BLaER1 treated with 17β-estradiol and CSF1 and Interleukin-3, amounts not matched to agents 10 nM and 100 nM (cell line): ENCODE data around the gene SON.
"Not testable (repeated sequence)": the region's sequence is repeated elsewhere in the genome, so short reads cannot be mapped to it uniquely, and the experiment has no call there.

ENCODE experiments used
- H3K27ac ChIP-seq, 11 experiments: shearing (Covaris generic); formaldehyde crosslinking; 2 replicates each; pipeline ENCODE4 v1.8.1; 2022
- H3K27me3 ChIP-seq, 11 experiments: shearing (Covaris generic); formaldehyde crosslinking; 2 replicates each; pipeline ENCODE4 v1.8.1; 2022
- H3K36me3 ChIP-seq, 11 experiments: shearing (Covaris generic); formaldehyde crosslinking; 2 replicates each; pipeline ENCODE4 v1.8.1; 2022
- H3K4me1 ChIP-seq, 10 experiments: shearing (Covaris generic); formaldehyde crosslinking; 2 replicates each; pipeline ENCODE4 v1.8.1; 2022
- H3K4me2 ChIP-seq, 11 experiments: shearing (Covaris generic); formaldehyde crosslinking; 2 replicates each; pipeline ENCODE4 v1.8.1; 2022
- H3K4me3 ChIP-seq, 10 experiments: shearing (Covaris generic); formaldehyde crosslinking; 2 replicates each; pipeline ENCODE4 v1.8.1; 2022
- H3K9ac ChIP-seq, 11 experiments: shearing (Covaris generic); formaldehyde crosslinking; 2 replicates each; pipeline ENCODE4 v1.8.1; 2022
- H3K9me3 ChIP-seq, 11 experiments: shearing (Covaris generic); formaldehyde crosslinking; replicated peaks in 1 of 11; 2 replicates each; pipeline ENCODE4 v1.8.1; 2022
- H4K20me1 ChIP-seq, 11 experiments: shearing (Covaris generic); formaldehyde crosslinking; 2 replicates each; pipeline ENCODE4 v1.8.1; 2022
- Cebpa-rat ChIP-seq, 11 experiments: shearing (Covaris generic); IDR thresholded peaks; 2 replicates each; pipeline ENCODE4 v1.8.1; 2022

Gene SON

GRCh38 chr21:33542640-33543504 lies at the start of gene SON:
Gene SON (plus strand): TSS chr21:33543038. CDS start chr21:33543093, 55 bp downstream.
- TF ChIP-seq Cebpa-rat (IDR thresholded peaks at IDR 0.05) = no peak
- Histone ChIP-seq H3K27me3 (no peaks in the 10 kb centered on the region), H3K4me3 (peak within 1 kb of the TSS; percentile 73 to 90 (median 82)), H3K4me1 (peaks cover 20 to 44% (median 34%) of the 10 kb centered on the region in 10 experiments), H4K20me1 (peaks cover 46 to 48% (median 47%) of the 10 kb centered on the region in 11 experiments), H3K9ac (peak within 1 kb of the TSS; percentile 95 to 100 (median 98)), H3K4me2 (peak within 1 kb of the TSS; percentile 85 to 97 (median 94)), H3K9me3 (no peaks in the 10 kb centered on the region), H3K27ac (peak within 1 kb of the TSS; percentile 98 to 100 (median 99)), H3K36me3 (peaks cover 34 to 51% (median 36%) of the 10 kb centered on the region in 11 experiments)

- Histone ChIP-seq H3K36me3 (peaks cover 0 to 4% (median 0%) of the 10 kb centered on the region in 11 experiments; a peak in 1 of 22 replicates), H3K4me3 (no peak overlapping the region), H4K20me1 (no peaks in the 10 kb centered on the region), H3K27ac (no peak overlapping the region), H3K9me3 (no peaks in the 10 kb centered on the region), H3K27me3 (no peaks in the 10 kb centered on the region), H3K4me1 (peaks cover 12 to 21% (median 15%) of the 10 kb centered on the region in 10 experiments), H3K9ac (no peak overlapping the region), H3K4me2 (no peak overlapping the region)
- no peak for TF ChIP-seq Cebpa-rat (IDR thresholded peaks at IDR 0.05)
These were observed 49.1 kb upstream of the SON start for GRCh38 chr21:33493756-33494155.

- no peak for TF ChIP-seq Cebpa-rat (IDR thresholded peaks at IDR 0.05)
- H3K36me3 ChIP-seq = no peaks in the 10 kb centered on the region
- no peak overlapping the region for H3K4me3 ChIP-seq
- no peak overlapping the region for H3K9ac ChIP-seq
- no peaks in the 10 kb centered on the region for H3K27me3 ChIP-seq
- H3K27ac ChIP-seq = no peak overlapping the region
- H3K4me2 ChIP-seq = no peak overlapping the region
- H3K4me1 ChIP-seq = peaks cover 10 to 19% (median 13%) of the 10 kb centered on the region in 10 experiments
- H3K9me3 ChIP-seq = no peaks in the 10 kb centered on the region
- H4K20me1 ChIP-seq = no peaks in the 10 kb centered on the region
These were observed 47.1 kb upstream of the SON start for GRCh38 chr21:33495743-33496142.

GRCh38 chr21:33496345-33496744 lies 46.5 kb upstream of the SON start:
- no peak for TF ChIP-seq Cebpa-rat (IDR thresholded peaks at IDR 0.05)
- peaks cover 6 to 16% (median 10%) of the 10 kb centered on the region in 10 experiments for H3K4me1 ChIP-seq
- no peak overlapping the region for H3K4me3 ChIP-seq
- H3K27me3 ChIP-seq = no peaks in the 10 kb centered on the region
- H4K20me1 ChIP-seq = no peaks in the 10 kb centered on the region
- no peak overlapping the region for H3K27ac ChIP-seq
- peaks cover 3 to 5% (median 4%) of the 10 kb centered on the region in 11 experiments; a peak in 17 of 22 replicates for H3K36me3 ChIP-seq
- no peak overlapping the region for H3K4me2 ChIP-seq
- no peaks in the 10 kb centered on the region for H3K9me3 ChIP-seq
- H3K9ac ChIP-seq = no peak overlapping the region

- Histone ChIP-seq H3K4me2 (no peak overlapping the region), H3K36me3 (peaks cover 92 to 100% (median 97%) of the 10 kb centered on the region in 11 experiments), H3K27ac (no peak overlapping the region), H3K27me3 (no peaks in the 10 kb centered on the region), H3K9me3 (peaks cover 0 to 10% (median 0%) of the 10 kb centered on the region in 11 experiments; a peak in 4 of 22 replicates), H3K9ac (no peak overlapping the region), H4K20me1 (no peaks in the 10 kb centered on the region), H3K4me3 (no peak overlapping the region), H3K4me1 (no peaks in the 10 kb centered on the region)
- no peak for TF ChIP-seq Cebpa-rat (IDR thresholded peaks at IDR 0.05)
These were observed 37.0 kb upstream of the SON start for GRCh38 chr21:33505833-33506232.

- H4K20me1 ChIP-seq, H3K27ac ChIP-seq, H3K4me1 ChIP-seq, H3K4me3 ChIP-seq, H3K4me2 ChIP-seq, H3K27me3 ChIP-seq, H3K9ac ChIP-seq: not testable (repeated sequence)
- peaks cover 95 to 100% (median 98%) of the 10 kb centered on the region in 11 experiments for H3K36me3 ChIP-seq
- peaks cover 0 to 10% (median 0%) of the 10 kb centered on the region in 11 experiments; a peak in 4 of 22 replicates for H3K9me3 ChIP-seq
These were observed 35.8 kb upstream of the SON start for GRCh38 chr21:33507003-33507402.

- Histone ChIP-seq H3K4me2 (no peak overlapping the region), H3K9me3 (peaks cover 0 to 10% (median 0%) of the 10 kb centered on the region in 11 experiments; a peak in 4 of 22 replicates), H3K4me3 (no peak overlapping the region), H3K36me3 (peaks cover 98 to 100% (median 100%) of the 10 kb centered on the region in 11 experiments), H4K20me1 (no peaks in the 10 kb centered on the region), H3K27me3 (no peaks in the 10 kb centered on the region), H3K9ac (no peak overlapping the region), H3K4me1 (no peaks in the 10 kb centered on the region; a peak in 1 of 20 replicates), H3K27ac (no peak overlapping the region)
- no peak for TF ChIP-seq Cebpa-rat (IDR thresholded peaks at IDR 0.05)
These were observed 32.0 kb upstream of the SON start for GRCh38 chr21:33510826-33511225.

- no peaks in the 10 kb centered on the region for H3K27me3 ChIP-seq
- TF ChIP-seq Cebpa-rat (IDR thresholded peaks at IDR 0.05) = no peak
These were observed 31.2 kb upstream of the SON start for GRCh38 chr21:33511639-33512038.

GRCh38 chr21:33512481-33512880 lies 30.4 kb upstream of the SON start:
- peaks cover 98 to 100% (median 100%) of the 10 kb centered on the region in 11 experiments for H3K36me3 ChIP-seq

More at GRCh38 chr21:33511639-33512038, 31.2 kb upstream of the SON start:
- Histone ChIP-seq H3K4me3 (no peak overlapping the region), H3K9me3 (peaks cover 0 to 10% (median 0%) of the 10 kb centered on the region in 11 experiments; a peak in 4 of 22 replicates), H3K4me2 (no peak overlapping the region), H3K9ac (no peak overlapping the region), H3K4me1 (no peaks in the 10 kb centered on the region; a peak in 1 of 20 replicates), H3K27ac (no peak overlapping the region), H3K36me3 (peaks cover 98 to 100% (median 100%) of the 10 kb centered on the region in 11 experiments), H4K20me1 (no peaks in the 10 kb centered on the region)

More at GRCh38 chr21:33512481-33512880, 30.4 kb upstream of the SON start:
- peaks cover 0 to 5% (median 0%) of the 10 kb centered on the region in 11 experiments; a peak in 3 of 22 replicates for H3K9me3 ChIP-seq
- no peak overlapping the region for H3K4me2 ChIP-seq
- no peak overlapping the region for H3K9ac ChIP-seq
- no peaks in the 10 kb centered on the region for H3K27me3 ChIP-seq
- no peak overlapping the region for H3K27ac ChIP-seq
- H3K4me3 ChIP-seq = no peak overlapping the region
- no peaks in the 10 kb centered on the region; a peak in 1 of 20 replicates for H3K4me1 ChIP-seq
- no peak for TF ChIP-seq Cebpa-rat (IDR thresholded peaks at IDR 0.05)
- H4K20me1 ChIP-seq = no peaks in the 10 kb centered on the region
